ENCODE measurements around the gene PPA1. TPM values are rescaled to one million over a fixed set of nuclear protein-coding genes. Genes with fewer than 3 reads are reported as not detected.

PPA1 gene
- total RNA-seq, 1 experiment from 2014 or later, result 234 TPM

DNA sequence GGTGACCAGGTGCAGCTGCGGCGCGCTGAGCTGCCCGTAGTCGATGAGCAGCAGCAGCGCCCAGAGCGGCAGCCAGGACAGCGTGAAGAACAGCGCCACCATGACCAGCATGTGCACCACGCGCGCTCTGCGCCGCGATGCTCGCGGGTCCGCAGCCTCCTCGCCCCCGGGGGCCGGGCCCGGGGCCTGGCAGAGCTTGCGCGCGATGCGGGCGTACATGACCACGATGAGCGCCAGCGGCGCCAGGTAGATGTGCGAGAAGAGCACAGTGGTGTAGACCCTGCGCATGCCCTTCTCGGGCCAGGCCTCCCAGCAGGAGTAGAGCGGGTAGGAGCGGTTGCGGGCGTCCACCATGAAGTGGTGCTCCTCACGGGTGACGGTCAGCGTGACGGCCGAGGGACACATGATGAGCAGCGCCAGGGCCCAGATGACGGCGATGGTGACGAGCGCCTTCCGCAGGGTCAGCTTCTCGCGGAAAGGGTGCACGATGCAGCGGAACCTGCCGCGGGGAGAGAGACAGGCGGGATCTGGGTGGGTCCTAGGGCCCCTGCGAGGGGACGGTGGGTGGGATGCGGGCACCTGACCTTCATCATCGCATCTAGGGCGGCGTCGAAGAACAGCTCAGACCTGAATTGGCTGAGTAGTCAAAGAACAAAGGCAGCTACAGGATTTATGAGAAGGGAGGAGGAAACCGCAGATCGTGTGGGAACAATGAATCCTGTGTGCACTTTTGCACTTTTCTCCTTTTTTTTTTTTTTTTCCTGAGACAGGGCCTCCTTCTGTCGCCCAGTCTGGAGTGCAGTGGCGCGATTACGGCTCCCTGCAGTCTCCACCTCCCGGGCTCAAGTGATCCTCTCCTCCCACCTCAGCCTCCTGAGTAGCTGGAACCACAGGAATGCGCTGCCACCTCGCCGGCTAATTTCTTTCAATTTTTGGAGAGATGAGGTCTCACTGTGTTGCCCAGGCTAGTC is 22.4 kb upstream of the PPA1 start (continued):
- TF ChIP-seq, protein P1, sequence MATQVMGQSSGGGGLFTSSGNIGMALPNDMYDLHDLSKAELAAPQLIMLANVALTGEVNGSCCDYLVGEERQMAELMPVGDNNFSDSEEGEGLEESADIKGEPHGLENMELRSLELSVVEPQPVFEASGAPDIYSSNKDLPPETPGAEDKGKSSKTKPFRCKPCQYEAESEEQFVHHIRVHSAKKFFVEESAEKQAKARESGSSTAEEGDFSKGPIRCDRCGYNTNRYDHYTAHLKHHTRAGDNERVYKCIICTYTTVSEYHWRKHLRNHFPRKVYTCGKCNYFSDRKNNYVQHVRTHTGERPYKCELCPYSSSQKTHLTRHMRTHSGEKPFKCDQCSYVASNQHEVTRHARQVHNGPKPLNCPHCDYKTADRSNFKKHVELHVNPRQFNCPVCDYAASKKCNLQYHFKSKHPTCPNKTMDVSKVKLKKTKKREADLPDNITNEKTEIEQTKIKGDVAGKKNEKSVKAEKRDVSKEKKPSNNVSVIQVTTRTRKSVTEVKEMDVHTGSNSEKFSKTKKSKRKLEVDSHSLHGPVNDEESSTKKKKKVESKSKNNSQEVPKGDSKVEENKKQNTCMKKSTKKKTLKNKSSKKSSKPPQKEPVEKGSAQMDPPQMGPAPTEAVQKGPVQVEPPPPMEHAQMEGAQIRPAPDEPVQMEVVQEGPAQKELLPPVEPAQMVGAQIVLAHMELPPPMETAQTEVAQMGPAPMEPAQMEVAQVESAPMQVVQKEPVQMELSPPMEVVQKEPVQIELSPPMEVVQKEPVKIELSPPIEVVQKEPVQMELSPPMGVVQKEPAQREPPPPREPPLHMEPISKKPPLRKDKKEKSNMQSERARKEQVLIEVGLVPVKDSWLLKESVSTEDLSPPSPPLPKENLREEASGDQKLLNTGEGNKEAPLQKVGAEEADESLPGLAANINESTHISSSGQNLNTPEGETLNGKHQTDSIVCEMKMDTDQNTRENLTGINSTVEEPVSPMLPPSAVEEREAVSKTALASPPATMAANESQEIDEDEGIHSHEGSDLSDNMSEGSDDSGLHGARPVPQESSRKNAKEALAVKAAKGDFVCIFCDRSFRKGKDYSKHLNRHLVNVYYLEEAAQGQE (IDR thresholded peaks at IDR 0.05; ENCODE audit: low read depth), result no peak
- TF ChIP-seq EZH2 (IDR thresholded peaks at IDR 0.05), result no peak

DNA sequence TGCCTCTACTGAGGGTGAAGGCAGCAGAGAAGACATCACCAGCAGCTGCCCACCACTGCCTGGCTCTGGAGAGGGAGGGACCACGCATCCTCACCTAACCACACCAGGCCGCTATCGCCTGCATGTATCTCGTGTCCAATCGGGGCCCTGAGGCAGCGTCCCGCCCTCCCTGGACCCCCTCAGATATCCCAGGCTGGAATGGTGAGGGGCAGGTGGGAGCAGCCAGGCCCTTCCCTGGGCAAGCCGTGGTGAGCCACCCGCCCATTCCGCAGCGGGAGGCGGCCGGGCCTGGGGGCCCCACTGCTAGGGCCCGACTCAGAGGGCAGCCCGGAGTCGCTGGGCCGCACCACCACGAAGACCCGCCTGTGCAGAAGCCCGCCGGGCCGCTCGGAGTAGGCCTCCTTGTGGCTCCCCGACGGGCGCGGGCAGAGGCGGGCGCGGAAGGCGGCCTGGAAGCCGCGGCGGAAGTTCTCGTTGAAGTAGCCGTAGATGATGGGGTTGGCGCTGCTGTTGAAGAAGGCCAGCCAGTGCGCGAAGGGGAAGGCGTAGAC is 21.6 kb upstream of the PPA1 start:
- CTCF ChIA-PET, result no interaction called here
- H3K9me3 ChIP-seq (ENCODE audit: control insufficient read depth in 1 of 2, insufficient read depth in 1 of 2, low read depth in 1 of 2, low read length in 2 of 2), result no peaks in the 10 kb centered on the region; a peak in 1 of 4 replicates
- H3K4me2 ChIP-seq (ENCODE audit: low read length), result no peak overlapping the region
- H3K36me3 ChIP-seq (ENCODE audit: control insufficient read depth in 1 of 2, insufficient read depth in 2 of 2, low read length in 2 of 2), result no peaks in the 10 kb centered on the region
- no peak overlapping the region for H3K9ac ChIP-seq (ENCODE audit: low read length)
- no TSS peak for BruUV-seq (replicated peaks)
- peaks cover 5% of the 10 kb centered on the region; the same call in 1 of the 2 replicates for H3K27me3 ChIP-seq (ENCODE audit: insufficient read depth, low read length)
- no peaks in the 10 kb centered on the region for H3K79me2 ChIP-seq (ENCODE audit: insufficient read depth, low read length)
- no peak for DNase-seq (ENCODE audit: low read depth, low spot score)
- RAD21 ChIA-PET (ENCODE audit: low non-redundant PET in 1 of 2, low total read pairs in 2 of 2, uncharacterized antibody in 2 of 2, unreplicated experiment in 2 of 2), result no interaction called here
- H3K4me3 ChIP-seq (replicated peaks in 1 of 2; ENCODE audit: low read depth in 1 of 2, low read length in 2 of 2), result no peak overlapping the region
- intact Hi-C loops (cut with micrococcal nuclease), result no loop called here
- ATAC-seq, result no peak
- no peaks in the 10 kb centered on the region for H3K9me2 ChIP-seq (ENCODE audit: insufficient read depth)
- H3K27ac ChIP-seq (ENCODE audit: low read depth, low read length), result no peak overlapping the region
- no peaks in the 10 kb centered on the region for H4K20me1 ChIP-seq (ENCODE audit: insufficient read depth)
- peaks cover 19 to 37% of the 10 kb centered on the region in 2 experiments for H3K4me1 ChIP-seq (ENCODE audit: control insufficient read depth in 1 of 2, insufficient read depth in 2 of 2, low read length in 2 of 2)
- H2AFZ ChIP-seq (ENCODE audit: low read depth, low read length, poor library complexity, severe bottlenecking), result no peak overlapping the region
- POLR2A ChIA-PET, result interaction anchor here (0.9 kb wide), 1 partner anchor 21 kb away, joined by 3 read pairs; the partner anchor contains the start of gene PPA1
- TF ChIP-seq, protein P2, sequence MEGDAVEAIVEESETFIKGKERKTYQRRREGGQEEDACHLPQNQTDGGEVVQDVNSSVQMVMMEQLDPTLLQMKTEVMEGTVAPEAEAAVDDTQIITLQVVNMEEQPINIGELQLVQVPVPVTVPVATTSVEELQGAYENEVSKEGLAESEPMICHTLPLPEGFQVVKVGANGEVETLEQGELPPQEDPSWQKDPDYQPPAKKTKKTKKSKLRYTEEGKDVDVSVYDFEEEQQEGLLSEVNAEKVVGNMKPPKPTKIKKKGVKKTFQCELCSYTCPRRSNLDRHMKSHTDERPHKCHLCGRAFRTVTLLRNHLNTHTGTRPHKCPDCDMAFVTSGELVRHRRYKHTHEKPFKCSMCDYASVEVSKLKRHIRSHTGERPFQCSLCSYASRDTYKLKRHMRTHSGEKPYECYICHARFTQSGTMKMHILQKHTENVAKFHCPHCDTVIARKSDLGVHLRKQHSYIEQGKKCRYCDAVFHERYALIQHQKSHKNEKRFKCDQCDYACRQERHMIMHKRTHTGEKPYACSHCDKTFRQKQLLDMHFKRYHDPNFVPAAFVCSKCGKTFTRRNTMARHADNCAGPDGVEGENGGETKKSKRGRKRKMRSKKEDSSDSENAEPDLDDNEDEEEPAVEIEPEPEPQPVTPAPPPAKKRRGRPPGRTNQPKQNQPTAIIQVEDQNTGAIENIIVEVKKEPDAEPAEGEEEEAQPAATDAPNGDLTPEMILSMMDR (IDR thresholded peaks at IDR 0.05 in 2 of 3, conservative IDR thresholded peaks at IDR 0.05 in 1 of 3; ENCODE audit: borderline replicate concordance in 1 of 3, insufficient read depth in 1 of 3, low read depth in 2 of 3, low read length in 2 of 3), result no peak
- TF ChIP-seq FOSL1 (IDR thresholded peaks at IDR 0.05; ENCODE audit: low read depth) (no peak), JUND (IDR thresholded peaks at IDR 0.05) (no peak), CBX3 (IDR thresholded peaks at IDR 0.05; ENCODE audit: low read depth) (no peak), POLR2A (IDR thresholded peaks at IDR 0.05; ENCODE audit: borderline replicate concordance, extremely low read depth, insufficient read depth, insufficient read length) (no peak), TCF7L2 (IDR thresholded peaks at IDR 0.05; ENCODE audit: borderline replicate concordance, extremely low read depth, insufficient read depth, insufficient read length) (no peak), ELF1 (IDR thresholded peaks at IDR 0.05; ENCODE audit: borderline replicate concordance, low read depth) (no peak), SP1 (IDR thresholded peaks at IDR 0.05; ENCODE audit: low read depth) (no peak), EGR1 (IDR thresholded peaks at IDR 0.05; ENCODE audit: low read depth) (no peak), ZNF274 (IDR thresholded peaks at IDR 0.05; ENCODE audit: low read depth, low read length) (no peak), EZH2 (IDR thresholded peaks at IDR 0.05) (no peak)
- TF ChIP-seq, protein P3, sequence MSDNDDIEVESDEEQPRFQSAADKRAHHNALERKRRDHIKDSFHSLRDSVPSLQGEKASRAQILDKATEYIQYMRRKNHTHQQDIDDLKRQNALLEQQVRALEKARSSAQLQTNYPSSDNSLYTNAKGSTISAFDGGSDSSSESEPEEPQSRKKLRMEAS (IDR thresholded peaks at IDR 0.05), result no peak
- TF ChIP-seq, protein P4, sequence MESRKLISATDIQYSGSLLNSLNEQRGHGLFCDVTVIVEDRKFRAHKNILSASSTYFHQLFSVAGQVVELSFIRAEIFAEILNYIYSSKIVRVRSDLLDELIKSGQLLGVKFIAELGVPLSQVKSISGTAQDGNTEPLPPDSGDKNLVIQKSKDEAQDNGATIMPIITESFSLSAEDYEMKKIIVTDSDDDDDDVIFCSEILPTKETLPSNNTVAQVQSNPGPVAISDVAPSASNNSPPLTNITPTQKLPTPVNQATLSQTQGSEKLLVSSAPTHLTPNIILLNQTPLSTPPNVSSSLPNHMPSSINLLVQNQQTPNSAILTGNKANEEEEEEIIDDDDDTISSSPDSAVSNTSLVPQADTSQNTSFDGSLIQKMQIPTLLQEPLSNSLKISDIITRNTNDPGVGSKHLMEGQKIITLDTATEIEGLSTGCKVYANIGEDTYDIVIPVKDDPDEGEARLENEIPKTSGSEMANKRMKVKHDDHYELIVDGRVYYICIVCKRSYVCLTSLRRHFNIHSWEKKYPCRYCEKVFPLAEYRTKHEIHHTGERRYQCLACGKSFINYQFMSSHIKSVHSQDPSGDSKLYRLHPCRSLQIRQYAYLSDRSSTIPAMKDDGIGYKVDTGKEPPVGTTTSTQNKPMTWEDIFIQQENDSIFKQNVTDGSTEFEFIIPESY (IDR thresholded peaks at IDR 0.05; ENCODE audit: extremely low read depth, insufficient replicate concordance, low read length), result no peak
- TF ChIP-seq, protein P5, sequence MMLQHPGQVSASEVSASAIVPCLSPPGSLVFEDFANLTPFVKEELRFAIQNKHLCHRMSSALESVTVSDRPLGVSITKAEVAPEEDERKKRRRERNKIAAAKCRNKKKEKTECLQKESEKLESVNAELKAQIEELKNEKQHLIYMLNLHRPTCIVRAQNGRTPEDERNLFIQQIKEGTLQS (IDR thresholded peaks at IDR 0.05), result no peak

Data from HCT116 (cell line).